Inferior parietal cortex (tissue), 1 donor: Measurements from ENCODE around the gene CUBN.

Experiments
- DNase-seq: peaks from one replicate; pipeline ENCODE4 v3.0.0-alpha.2; 2016; ENCODE audit errors: extremely low spot score

CUBN gene

DNA sequence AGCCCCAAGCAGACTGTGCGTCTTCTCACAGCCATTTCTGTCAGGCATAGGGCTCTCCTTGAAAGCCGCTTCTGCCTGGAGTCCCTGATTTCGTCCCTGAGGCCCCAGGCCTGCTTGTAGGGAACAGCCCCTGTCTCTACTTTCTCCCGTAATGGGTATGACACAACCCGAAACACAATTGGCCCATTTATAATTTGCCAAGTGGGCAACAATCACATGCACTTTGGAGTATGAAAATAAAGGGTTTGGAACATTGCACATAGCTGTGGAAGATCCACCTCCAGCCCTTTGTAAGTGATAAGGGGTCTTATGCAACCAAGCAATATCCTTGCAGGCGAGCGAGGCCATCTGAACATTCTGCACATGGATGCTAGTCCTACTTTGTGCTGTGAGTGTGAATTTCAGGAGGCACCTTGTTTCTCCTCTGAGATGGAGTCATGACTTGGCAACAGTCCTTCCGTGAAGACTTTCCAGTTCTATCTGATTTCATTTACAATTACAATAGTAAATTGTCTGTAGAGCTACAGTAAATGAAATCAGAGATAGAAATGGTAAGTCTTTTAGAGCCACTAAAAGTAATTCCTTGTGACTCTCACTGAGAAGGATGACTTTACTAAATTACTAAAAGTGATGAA lies 141.5 kb downstream of the CUBN start:
- no peak for DNase-seq

DNA sequence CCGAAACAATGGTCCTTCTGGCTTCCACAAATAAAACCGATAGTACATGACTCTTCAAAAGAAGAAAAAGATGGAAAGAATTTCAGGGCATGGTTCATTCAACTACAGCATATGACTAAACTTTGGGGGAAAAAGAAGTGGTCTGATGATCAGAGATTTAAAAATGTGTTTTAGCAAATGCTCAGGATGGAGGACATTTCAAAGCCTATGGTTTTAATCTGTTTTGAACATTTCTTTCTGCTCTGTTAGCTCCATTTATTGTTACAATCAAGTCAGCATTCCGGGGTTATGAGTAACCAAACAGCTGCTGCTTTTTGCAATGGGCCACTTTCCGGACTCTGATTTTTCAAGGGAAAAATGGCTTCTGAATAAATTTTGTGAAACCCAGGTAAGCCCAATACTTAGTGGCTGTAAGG lies 142.4 kb downstream of the CUBN start:
- no peak for DNase-seq

DNA sequence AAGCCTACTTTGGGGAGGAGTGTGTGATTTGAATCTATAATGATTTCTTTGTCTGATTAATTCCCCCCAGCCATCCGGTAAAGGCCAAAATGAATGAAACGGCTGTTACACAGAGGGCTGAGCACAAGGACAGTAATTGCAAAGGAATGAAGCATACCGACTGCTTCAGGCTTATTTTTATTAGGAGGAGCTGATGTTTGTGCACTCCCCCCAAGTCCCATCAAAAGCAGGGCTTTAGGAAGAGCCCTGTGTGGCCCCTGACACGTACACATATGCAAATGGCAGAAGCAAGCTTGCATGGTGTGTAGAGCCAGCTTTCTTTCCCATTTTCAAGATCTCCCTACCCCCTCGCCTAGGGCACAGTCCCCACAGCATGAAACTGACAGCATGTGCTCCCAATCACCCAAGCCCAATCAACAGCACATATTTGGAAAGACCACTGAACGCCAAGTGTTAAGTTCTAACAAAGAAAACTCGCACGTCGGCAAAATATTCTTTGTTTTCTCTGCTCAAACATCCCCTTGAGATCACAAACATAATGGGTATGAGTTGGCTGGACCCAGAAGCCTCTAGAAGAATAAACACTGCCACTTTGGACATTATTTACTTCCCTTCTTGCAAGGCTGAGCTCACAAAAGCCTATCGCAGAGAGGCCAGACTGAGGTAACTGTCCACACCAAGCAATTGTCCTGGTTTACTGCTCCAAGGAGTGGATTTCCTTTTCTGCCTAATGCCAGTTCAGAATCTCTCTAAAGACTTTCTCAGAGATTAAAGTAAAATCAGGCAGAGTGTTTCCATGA lies 143.0 kb downstream of the CUBN start:
- DNase-seq = no peak

DNA sequence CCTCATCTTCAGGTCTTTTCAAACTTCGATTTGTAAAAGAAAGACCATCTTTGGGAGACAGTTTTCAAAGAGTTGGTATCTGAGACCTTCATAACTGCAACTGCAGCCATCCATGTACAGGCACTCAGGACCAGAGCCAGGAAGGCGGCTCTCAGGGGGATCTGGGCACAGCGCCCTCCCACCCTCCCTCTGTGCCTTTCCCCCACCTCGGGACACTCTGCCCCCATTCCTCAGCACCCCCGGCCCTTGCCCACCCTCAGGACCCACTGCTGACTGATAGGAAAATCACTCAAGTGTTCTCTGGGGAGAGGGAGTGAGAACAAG lies 143.6 kb downstream of the CUBN start:
- DNase-seq = no peak

DNA sequence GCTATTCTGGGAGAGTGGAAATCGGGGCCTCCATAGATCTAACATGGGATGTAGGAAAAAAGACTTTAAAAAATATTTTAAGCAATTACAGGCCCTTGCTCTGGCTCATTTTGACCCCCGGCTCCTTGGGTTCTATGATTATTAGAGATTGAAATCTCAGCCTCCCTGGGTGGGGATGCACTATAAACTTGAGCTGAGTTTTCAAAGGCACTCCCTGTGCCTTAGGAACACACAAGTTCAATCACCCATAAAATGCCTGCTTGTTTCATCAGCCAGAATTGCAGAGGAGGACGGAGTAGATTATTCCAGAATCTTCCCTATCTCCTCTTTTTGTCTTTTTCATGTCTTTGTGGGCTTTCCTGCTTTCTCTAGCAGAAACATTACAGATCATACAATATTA lies 145.4 kb downstream of the CUBN start:
- DNase-seq = no peak

DNA sequence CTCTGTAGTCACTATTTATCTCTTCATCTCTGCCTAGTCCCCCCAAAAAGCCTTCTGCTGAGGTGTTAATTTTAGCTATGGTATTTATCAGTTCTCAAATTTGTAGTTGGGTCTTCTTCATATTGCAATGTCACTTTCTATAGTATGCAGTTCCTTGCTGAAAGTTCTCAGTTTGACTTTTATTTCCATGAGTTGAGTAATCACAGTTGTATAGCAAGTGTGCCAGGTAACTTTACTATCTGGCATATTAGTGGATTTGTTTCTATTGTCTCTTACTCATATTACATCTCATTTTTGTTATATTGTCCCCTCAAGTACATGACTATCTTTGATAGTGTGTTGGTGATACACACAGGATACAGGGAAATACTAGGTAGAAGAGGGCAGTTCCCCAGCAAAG lies 152.8 kb downstream of the CUBN start:
- no peak for DNase-seq

DNA sequence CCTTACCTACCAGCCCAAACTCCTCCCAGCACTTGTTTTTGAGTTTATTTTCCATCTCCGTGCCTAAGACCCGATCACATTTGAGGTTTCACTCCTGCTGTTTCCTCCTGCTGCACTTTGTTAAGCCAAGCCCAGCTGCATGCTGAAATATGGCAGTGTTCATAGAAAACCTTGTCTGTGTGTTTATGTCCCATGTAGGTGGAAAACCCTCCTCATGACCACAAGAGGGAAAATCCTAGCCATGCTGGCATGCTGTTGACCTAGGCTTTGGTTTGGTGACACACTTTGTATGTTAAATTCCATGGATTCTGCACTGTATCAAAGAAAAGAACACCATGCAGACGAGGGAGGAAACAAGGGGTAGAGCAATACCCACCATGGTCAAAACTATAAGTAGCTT lies 154.4 kb downstream of the CUBN start:
- DNase-seq = no peak

DNA sequence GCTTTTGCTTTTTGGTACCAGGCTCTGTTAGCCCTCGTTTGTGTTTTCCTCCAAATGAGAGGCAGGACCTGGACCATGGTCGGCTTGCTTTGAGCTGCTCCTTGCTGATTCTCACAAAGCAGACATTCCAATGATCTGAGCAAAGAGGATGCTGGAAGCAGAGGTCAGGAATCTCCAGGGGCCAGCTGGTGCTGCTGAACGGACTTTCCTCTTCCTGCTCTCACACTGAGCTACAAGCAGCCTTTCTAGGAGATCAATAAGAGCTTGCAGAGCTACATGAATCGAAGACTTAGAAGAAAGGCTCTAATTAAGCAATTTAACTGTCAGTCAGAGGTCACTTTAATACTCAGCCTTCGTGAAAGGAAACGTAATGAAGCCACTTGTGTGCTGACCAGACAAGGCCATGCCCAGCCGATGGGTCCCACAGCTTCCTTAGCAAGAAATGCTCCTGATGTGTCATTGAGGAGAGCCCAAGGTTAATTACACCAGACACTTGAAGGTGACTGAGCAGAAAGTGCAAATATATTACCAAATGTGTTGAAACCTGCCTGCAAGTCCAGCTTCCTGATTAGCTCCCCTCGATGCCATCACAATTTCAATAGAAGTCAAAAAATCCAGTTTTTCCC lies 161.1 kb downstream of the CUBN start:
- DNase-seq = no peak

DNA sequence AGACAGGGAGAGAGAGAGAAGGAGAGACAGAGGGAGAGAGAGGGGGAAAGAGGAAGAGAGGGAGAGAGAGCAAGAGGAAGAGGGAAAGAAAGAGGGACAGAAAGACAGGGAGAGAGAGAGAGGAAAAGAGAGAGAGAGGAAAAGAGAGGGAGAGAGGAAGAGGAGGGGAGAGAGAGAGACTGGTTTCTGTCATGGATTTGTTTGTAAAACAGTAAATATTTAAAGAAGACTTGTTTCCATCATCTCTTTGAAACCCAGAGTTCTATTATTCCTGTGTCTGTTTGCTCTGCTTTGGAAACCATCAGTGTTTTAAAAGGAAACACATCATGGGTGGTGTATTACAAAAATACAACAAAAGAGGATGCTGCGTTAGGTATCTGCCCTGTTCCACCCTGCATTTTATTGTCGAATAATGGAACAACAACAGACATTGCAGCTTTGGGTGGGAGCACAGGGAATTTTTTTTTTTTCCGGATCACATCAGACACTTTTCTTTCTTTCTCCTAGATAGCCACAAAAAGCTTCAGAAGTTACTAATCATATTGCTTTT lies 161.7 kb downstream of the CUBN start:
- no peak for DNase-seq

DNA sequence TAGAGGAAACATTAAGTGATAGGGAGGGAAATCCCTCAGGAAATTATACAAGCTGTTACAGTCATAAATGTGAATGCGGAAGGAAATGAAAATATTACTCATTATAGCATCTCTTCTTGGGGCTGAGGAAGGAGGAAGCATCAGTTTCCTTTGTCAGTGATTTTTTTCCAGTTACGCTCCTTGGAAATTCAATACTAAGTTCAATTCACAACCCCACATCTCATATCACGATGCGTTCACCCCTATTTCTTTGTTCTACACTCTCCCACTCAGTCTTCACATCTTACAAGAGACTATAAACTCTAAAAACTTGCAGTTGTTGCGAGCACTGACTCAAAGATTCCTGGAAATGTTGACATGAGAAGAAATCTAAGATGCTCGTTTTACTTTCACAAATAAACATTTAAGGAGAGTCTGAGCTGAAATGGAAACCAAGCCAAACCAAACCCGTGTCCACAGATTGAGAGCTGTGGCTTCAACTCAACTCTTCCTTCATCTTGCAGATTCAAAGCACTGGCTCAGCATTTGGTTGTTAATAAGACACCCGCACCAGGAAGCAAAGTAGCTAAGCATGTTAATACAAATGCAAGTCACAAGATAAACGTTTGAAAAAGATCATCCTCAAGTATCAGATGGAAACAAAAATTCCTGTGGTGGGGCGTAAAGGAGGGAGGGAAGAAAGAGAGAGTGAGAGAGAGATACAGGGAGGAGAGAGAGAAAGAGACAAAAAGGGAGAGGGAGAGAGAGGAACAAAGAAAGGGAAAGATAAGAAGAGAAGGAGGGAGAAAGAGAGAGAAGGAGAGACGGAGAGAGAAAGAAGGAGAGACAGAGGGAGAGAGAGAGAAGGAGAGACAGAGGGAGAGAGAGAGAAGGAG lies 162.4 kb downstream of the CUBN start:
- DNase-seq = no peak

DNA sequence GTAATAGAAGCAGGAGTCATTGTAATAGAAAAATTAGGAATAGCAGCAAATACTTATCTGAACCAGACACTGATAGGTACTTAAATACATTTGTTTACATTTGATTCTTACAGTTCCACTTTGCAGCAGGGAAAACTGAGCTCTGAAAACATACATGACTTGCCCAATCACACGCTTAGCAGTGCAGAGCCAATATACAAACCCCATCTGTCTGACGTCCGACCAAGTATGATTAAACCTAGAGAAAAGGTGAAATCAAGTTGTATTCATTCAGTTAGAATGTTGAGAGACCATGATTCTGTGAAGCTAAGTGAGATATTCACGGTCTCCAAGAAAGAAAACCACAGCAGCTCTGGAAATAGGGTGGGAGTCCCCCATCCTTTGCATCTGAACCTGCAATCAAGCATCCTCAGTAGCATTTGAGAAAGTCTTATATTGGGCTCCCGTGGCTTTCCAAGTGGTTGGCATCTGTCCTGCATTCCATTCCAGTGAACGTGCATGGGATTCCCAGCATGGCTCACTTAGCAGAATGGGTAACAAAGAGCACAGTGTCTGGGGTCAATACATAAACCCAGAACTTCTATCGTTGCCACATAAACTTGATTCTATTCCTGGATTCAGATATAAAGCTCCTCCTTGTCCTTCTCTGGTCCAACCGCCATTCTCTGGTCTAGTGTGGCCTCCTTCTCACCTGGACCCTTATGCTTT lies 163.7 kb downstream of the CUBN start:
- DNase-seq = no peak

DNA sequence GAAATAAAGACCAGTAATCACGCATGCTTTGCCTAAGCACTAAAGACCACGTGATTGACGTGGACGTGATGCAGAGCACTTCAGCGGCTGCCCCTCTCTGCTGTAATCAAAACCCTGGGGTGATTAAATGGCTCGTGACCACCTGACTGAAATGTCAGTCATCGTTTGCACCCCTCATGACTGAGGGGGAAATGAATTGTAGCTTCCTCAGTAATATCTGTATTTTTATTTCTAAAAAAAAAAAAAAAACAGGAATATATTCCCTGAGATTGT lies 164.3 kb downstream of the CUBN start:
- no peak for DNase-seq

DNA sequence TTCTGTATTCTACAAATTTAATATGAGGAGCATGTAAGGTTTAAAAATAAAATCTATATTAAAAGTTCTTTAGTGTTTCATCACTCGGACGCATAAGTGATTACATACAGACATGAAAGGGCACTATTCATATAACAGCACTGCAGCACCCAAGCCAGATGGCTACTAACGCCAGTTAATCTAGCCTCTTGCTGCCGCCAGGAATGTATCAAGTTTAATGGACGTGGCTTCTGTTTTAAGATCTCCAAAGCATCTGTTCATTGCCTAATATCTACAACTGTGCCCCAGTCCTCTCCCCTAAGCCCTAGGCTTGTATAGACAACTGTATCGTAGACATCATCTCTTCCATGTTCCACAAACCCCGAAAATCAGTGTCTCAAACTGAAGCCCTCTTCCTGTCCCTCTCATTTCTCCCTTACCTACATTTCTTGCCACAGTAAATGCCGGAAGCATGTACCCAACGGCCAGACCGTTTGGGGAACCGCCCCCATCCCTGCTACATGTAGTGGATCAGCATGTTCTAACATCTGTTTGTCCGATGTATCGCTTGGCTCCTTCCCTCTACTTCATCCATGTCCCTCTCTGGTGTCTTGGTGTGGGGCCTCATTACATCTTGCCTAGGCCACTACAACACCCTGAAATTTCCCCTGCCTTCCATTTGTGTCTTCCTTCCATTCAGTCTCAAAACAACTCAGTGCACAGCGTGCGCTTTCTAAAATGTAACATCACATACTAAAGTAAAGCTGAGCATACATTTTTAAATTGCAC lies 164.9 kb downstream of the CUBN start:
- no peak for DNase-seq

DNA sequence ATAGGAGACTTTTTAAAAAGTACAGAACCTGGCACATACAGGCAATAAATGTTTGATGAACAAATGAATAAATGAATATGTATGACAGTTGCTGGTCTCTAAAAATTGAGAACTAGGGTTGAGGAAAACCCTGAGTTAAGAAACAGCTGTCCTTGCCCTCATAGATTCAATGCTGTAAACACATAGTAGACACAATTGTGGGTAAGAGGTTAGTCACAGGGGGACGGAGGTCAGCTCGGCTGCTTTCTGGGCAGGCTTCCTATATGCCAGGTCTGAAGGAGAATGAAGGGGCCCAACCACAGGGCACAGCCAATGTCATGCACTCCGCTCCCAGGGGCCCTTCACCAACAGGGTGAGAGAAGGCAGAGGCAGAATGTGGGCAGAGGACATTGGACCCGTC lies 169.1 kb downstream of the CUBN start:
- no peak for DNase-seq

DNA sequence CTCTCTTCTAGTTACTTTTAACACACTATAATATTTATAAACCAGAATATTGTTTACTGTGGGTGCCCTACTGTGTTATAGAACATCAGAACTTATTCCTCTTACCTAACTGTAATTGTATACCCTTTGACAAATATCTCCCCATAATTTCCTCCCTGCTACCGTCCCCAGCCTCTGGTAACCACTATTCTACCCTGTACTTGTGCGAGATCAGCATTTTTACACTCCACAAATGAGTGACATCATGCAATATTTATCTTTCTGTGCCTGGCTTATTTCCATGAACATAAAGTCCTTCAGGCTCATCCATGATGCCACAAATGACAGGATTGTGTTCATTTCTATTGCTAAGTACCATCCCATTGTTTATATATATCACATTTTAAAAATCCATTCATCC lies 172.6 kb downstream of the CUBN start:
- DNase-seq = no peak

DNA sequence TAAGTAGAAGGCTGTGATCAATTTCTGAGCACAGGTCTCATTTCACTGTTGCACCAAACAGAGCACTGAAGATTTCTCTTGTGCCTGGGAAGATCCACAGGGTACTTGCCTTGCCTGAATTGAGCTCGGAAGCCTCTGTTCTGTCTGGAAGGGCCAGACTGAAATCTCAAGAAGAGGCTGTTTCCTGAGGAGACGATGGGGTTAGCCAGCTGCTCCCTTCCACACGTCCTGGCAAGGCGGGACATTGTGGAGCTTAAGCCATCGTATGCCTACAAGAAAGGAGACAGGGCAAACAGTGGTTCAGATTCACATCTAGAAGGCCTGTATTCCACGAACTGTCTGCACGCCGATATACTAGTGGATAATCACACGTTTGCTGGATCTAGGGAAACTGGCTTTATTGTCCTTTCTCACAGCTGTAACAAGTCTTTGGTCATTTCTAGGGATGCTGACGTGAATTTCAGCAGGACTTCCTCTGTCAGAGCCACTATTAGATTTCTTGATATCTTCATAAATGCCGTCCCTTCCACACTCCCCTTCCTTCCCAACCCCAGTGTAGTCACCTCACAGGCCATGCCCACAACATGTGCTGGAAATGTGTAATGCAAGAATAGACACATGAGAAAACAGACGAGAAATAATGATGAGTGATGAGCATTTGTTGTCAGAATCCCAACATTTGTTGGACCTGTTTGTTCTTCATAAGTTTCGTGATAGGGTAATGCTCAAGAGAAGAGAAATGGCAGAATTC lies 175.2 kb downstream of the CUBN start:
- DNase-seq = no peak

DNA sequence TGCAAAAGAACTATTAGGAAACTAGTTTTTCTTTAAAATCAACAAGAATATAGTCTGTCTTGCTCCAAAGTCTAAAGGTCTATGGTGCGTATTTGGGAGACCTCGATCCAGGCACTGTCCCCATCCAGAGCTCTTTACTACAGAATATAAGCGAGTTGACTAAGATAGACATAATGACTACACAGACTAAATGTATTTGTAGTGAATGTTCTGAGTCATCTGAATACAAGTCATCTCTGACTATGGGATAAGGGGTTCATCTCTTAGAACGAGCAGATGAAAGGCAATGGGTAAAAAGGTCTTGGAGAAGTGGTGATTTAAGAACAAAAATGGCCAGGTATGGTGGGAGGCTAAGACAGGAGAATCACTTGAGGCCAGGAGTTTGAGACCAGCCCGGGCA lies 176.3 kb downstream of the CUBN start:
- DNase-seq = no peak

DNA sequence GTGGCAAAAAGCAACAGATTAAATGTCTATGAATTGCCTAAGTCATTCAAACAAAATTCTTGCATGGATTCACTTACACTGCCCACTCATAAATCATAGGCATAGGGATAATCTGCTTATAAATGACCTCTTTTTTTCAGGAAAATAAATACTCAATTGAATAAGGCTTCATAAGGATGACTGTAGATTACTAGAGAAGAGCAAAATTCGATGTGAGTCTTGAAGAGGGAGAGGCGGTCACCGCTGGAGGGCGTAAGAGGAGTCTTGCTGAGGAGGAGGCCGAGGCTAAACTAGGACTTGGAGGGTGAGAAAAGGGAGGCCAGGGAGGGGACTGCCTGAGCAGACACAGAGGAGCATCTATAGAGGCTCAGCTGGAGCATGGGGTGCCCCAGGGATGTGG lies 177.0 kb downstream of the CUBN start:
- DNase-seq = no peak

DNA sequence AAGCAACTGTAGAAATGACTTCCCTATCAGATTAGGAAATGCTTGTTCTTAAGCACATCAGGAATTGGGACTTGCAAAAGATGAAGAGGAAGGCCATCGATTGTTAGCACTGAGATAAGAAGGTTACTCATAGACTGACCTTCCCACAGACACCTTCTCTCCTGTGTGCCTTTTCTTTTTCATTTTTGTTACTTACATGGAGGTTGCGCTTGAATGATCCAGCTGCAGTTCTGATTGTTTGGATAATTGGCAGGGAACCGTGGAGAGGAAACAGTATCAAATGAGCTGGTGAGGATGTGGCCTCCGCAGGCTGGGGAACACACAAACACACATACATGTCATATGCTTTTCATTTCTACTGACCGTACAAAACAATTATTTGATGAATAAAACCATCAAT lies 177.5 kb downstream of the CUBN start:
- no peak for DNase-seq
